HG03196 (cell line): ENCODE measurements around the gene CAPN12.

ENCODE experiments used
- ATAC-seq: cut with Tn5 transposase; IDR thresholded peaks from one replicate; pipeline ENCODE4 v1.9.1; 2021; ENCODE audit not compliant: unreplicated experiment

CAPN12 gene

DNA sequence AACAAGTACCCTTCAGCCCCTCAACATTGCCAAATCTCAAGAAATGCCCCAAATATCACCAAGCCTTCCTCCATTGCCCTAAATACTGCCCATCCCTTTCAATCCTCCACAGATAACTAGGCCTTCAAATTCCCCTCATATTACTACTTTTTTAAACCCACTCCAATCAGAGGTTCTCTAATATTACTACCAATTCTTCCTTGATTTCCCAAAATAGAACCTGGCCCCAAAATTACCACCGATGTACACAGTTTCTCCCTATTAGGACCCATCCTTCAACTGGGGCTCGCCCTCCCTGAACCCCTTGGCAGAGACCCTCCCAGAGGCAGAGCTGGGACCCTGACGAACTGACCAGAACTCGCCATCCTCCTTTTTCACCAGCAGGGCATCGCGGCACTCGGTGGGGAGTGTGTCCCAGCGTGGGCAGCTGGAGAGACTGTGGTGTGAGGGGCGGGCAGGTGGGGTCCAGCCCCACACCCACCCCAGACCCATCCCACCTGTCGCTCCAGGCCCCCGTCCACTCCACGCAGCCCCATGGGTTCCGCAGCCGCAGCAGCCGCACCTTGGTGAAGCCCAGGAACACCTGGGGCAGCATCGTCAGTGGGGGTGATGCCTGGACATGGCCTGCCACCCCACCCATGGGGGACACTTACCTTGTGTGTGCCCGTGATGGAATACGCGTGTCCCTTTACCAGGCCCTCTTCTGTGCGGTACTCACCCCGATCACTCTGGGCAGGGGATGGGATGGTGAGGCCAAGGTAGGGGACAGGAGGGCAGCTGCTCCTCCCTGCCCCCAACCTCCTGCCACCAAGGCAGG lies 6.1 kb downstream of the CAPN12 start:
- ATAC-seq: no peak

GRCh38 chr19:38737281-38737865 lies 6.9 kb downstream of the CAPN12 start:
- ATAC-seq: no peak

DNA sequence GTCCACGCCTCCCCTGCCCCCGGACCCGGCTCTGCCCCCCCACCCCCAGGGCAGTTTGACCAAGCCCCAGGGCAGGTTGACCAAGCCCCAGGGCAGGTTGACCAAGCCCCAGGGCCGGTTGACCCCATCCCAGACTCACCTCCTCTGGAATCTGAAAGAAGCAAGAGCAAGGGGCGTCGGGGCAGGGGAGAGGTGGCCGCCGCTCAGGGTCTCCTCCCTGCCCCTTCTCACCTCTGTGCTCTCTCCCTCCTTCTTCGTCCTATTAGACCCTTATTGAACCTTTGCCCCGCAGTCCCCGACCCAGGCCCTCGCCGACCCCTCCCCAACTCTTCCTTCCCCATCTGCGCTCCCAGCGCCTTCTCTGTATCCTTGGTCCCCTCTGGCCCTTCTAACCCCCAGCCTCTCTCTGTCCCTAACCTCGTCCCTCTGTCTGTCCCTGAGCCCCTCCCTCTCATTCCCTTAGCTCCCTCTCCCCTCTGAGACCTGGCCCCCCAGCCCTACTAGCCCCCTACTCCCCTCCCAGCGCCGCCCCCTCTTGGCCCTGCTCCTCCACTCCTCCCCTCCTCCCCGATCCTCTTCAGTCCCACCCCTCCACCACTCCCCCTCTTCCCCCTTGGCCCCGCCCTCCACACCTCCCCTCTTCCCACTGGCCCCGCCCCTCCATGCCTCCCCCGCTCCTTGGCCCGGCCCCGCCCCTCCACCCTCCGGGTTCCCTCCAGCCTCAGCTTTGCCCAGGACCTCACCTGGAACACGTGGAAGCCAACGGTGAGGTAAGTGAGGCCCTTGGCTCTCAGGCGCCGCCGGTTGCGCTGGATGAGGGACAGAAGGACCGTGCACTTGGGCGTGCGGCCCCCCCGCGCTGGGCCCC lies 7.6 kb downstream of the CAPN12 start:
- ATAC-seq: no peak

- no peak for ATAC-seq
Observed at GRCh38 chr19:38736036-38736412, 8.2 kb downstream of the CAPN12 start.

- ATAC-seq: no peak
Observed at GRCh38 chr19:38735257-38735686, 9.0 kb downstream of the CAPN12 start.

DNA sequence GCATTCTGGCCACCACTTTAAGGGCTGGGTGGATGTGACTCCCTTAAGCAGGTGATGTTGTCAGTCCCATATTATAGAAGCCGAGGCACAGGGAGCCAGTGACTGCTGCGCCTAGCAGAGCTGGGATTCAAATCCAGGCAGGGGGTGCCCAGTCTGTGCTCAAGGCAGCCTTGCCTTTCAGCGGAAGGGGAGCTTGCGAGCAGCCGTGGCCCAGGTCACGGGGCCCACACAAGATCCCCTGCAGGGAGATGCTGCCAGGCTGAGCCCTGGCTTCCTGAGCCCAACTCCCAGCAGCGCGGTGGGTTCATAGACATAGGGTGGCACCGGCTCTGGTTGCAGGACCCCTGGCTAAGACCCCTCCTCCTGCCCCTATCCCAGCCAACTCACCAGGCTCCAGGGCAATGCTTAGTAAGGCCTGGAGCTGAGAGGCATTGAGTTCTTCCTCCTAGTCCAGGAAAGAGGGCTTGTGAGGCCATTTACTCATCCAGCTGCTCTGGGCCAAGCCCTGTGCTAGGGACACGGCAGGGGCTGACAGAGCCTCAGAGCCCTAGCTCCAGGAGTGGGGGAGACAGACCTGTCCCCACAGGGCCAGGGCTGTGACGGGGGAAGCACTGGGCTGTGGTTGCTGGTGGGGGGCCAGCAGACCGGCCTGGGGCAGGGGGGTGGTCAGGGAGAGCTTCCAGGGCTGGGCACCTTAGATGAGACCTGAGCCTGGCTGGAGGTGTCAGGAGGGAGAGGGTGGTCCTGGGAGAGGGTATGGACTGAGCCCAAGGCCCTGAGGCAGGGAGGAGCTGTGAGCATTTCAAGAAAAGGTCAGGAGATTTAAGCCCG lies 9.6 kb downstream of the CAPN12 start:
- no peak for ATAC-seq

GRCh38 chr19:38734176-38734425 lies 10.2 kb downstream of the CAPN12 start:
- no peak for ATAC-seq

DNA sequence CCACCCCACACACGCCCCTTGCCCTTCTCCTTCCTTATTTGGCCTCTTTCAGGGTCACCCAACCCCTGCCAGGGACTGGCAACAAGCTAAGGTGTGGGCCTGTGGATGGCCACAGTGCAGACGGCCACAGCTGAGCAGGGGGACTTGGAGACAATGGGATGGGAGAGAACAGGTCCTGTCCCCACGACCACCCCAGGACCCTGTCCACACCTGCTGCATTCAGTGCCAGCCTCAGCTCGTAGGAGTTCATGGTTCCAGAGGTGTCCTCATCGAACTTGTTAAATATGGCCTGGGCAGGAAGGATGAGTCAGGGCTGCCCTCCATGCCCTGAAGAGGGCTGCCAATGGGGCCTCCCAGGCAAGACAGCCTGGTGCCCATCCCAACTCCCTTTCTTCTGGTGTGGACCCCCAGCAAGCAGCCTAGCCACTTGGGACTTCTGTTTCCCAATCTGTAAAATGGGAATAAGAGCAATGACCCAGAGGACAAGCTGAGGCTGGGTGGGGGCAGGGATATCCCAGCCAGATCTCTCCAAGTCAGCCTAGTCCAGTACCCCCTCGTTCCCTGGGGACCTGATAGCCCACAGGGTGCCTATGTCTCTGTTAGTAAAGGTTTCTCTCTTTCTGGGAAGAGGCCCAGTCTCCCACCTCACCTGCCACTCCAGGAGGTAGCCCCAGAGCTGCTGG lies 10.6 kb downstream of the CAPN12 start:
- no peak for ATAC-seq

GRCh38 chr19:38733241-38733492 lies 11.1 kb downstream of the CAPN12 start:
- ATAC-seq: no peak

- ATAC-seq: no peak
Observed at GRCh38 chr19:38731654-38732301, 12.5 kb downstream of the CAPN12 start.

GRCh38 chr19:38730731-38731589 lies 13.3 kb downstream of the CAPN12 start:
- ATAC-seq: no peak

DNA sequence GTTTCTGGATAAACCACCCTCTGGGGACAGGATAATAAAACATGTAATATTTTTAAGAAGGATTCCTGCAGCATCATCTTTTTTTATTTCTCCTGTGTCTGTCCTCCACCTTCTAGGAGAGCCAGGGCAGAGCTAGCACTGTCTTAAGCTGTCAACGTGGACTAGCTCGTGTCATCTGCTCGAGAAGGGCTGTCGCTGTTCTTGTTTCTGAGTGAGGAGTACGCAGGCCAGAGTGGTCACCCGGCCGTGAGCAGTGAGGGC lies 13.9 kb downstream of the CAPN12 start:
- no peak for ATAC-seq

- ATAC-seq: no peak
Observed at GRCh38 chr19:38729653-38730469, 14.4 kb downstream of the CAPN12 start.

DNA sequence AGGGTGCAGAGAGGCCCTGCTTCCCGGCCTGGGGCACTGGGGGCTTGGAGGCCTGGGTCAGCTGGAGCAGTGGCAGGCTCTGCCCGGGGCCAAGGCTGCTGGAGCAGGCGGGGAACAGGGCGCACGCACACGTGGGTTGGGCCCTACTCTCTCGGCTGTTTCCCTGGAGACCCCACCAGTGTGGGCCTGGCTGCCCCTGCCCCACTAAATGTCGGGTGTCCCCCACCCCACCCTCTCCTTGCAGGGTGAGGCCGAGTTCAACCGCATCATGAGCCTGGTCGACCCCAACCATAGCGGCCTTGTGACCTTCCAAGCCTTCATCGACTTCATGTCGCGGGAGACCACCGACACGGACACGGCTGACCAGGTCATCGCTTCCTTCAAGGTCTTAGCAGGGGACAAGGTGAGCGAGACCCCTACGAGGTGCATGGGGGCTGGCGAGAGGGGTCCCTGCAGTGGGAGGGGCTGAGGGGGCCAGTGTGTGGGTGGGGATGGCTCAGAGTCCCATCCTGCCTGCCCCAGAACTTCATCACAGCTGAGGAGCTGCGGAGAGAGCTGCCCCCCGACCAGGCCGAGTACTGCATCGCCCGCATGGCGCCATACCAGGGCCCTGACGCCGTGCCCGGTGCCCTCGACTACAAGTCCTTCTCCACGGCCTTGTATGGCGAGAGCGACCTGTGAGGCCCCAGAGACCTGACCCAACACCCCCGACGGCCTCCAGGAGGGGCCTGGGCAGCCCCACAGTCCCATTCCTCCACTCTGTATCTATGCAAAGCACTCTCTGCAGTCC lies 15.3 kb downstream of the CAPN12 start:
- no peak for ATAC-seq

GRCh38 chr19:38727868-38728660 lies 16.2 kb downstream of the CAPN12 start:
- ATAC-seq: no peak

DNA sequence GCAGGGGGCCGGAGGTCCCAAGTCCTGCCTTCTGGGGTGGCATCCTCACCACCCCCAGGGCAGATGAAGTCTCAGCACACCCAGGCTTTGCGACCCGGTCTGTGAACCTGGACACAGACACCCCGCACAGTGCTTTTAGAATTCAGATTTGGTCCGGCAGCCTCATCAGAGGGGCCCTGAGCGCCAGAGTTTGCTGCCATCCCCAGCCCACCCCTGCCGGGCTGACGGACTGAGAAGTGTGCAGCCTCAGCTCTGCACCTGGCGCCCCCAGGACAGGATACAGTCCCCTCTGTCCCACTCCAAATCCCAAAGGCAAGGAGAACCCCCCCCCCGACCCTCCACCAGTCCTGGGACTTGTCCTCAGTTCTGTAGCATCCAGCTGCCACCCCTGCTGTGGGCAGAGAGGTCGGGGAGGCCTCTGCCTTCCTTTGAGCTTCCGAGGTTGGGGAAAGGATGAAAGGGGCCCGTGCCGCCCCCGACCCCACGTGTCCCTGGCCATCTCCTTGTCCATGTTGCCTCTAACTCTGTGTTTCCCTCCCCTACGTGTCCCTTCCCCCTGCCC lies 16.9 kb downstream of the CAPN12 start:
- ATAC-seq: no peak

GRCh38 chr19:38726761-38727301 lies 17.4 kb downstream of the CAPN12 start:
- ATAC-seq: no peak
